ENCODE results near the gene PDE4B.

Gene PDE4B

DNA sequence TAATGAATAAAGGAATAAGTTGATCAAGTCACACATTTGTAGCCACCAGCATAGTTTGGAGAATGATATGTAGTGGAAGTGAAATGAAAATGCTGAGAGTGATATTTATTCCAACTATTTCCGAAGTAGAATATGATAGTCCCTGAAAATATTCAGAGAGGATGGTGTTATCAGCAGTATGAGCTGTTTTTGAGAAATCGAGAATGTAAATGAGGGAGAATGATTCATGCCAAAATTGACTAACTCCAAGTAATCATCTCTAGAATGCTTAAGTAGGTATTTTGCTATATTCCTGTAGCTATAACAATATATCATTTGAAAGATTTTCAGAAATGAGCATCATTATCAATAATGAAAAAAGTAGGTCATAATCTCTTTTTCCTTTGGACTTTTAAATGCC is 178.9 kb downstream of the PDE4B start:
- TF ChIP-seq, protein P1, sequence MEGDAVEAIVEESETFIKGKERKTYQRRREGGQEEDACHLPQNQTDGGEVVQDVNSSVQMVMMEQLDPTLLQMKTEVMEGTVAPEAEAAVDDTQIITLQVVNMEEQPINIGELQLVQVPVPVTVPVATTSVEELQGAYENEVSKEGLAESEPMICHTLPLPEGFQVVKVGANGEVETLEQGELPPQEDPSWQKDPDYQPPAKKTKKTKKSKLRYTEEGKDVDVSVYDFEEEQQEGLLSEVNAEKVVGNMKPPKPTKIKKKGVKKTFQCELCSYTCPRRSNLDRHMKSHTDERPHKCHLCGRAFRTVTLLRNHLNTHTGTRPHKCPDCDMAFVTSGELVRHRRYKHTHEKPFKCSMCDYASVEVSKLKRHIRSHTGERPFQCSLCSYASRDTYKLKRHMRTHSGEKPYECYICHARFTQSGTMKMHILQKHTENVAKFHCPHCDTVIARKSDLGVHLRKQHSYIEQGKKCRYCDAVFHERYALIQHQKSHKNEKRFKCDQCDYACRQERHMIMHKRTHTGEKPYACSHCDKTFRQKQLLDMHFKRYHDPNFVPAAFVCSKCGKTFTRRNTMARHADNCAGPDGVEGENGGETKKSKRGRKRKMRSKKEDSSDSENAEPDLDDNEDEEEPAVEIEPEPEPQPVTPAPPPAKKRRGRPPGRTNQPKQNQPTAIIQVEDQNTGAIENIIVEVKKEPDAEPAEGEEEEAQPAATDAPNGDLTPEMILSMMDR (IDR thresholded peaks at IDR 0.05): no peak

DNA sequence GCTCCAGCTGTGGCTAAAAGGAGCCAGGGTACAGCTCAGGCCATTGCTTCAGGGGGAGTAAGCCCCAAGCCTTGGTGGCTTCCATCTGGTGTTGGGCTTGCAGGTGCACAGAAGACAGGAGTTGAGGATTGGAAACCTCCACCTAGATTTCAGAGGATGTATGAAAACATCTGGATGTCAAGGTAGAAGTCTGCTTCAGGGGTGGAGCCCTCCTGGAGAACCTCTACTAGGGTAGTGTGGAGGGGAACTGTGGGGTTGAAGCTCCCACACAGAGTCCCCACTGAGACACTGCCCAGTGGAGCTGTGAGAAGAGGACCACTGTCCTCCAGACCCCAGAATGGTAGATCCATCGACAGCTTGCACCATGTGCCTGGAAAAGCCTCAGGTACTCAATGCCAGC is 183.0 kb downstream of the PDE4B start:
- TF ChIP-seq, protein P1 (IDR thresholded peaks at IDR 0.05): no peak

DNA sequence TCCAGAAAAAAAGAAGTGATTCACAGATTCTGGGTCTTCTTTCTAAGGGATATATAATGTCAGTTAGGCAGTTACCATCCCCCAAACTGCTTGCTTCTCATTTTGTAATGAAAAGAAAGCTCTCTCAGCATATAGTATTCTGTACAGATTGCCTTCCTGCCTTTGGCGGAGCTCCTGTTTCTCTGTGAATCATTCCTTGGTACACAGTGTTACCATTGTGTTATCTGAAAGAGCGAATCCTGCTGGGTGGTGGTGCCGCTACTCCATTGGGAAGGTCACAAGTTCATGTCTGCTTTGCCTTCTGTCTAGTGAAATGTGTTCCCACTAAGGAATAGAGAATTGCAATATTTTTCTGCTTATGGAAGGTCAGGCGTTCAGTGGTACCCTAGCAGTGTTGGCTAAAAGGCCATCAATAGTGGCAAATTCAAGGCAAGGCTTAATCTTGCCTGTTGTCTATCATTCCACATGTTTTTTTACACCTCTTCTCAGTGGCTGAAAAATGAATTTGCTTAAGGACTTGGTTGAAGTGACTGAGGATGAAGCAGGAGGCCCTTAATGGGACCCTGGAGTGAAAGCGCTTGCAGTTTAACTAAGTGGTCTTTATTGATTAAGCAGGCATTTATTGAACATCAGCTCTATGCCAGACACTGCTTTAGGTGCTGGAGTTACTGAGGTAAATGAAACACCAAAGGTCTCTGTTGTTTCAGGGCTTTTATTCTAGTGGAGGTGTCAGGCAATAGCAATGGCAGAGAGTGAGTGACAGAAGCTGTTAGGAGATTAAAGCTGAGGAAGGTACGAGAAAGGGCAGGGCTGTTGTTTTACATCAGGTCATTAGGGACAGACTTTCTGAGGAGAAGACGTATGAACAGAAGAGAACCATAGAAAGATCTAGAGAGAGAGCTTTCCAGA is 186.7 kb downstream of the PDE4B start:
- TF ChIP-seq, protein P1 (IDR thresholded peaks at IDR 0.05): no peak

DNA sequence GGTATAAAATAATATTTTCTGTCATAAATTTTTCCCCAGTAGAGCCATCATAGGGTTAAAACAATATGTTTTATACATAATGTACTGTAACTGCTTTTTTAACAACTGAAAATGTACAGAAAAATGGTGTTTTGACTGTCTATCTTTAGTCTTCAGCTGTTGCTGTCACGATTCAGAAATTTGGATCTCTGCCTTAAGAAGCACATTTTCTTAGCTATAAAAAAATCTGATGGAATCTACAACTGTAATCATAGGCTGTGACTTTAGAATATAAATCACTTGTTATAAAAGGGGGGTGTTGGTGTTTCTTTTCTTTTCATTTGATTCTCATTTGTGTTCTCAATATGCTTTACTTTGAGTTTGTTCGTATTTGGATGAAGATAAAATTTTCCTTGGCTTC is 187.5 kb downstream of the PDE4B start:
- TF ChIP-seq, protein P1 (IDR thresholded peaks at IDR 0.05): no peak

DNA sequence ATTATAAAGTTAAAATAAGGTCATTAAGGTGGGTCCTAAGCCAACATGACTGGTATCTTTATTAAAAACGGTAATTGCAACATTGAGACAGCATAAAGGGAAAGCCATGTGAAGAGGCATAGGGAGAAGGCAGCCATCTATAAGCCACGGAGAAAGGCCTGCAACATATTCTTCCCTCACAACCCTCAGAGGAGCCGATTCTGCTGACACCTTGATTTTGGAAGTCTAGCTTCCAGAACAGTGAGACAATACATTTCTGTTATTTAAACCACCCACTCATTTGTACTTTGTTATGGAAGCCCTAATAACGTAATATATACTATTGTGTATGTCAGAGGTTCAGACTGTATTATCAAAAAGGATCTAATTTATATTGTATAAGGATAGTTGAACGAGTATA is 190.8 kb downstream of the PDE4B start:
- TF ChIP-seq, protein P1 (IDR thresholded peaks at IDR 0.05): no peak

DNA sequence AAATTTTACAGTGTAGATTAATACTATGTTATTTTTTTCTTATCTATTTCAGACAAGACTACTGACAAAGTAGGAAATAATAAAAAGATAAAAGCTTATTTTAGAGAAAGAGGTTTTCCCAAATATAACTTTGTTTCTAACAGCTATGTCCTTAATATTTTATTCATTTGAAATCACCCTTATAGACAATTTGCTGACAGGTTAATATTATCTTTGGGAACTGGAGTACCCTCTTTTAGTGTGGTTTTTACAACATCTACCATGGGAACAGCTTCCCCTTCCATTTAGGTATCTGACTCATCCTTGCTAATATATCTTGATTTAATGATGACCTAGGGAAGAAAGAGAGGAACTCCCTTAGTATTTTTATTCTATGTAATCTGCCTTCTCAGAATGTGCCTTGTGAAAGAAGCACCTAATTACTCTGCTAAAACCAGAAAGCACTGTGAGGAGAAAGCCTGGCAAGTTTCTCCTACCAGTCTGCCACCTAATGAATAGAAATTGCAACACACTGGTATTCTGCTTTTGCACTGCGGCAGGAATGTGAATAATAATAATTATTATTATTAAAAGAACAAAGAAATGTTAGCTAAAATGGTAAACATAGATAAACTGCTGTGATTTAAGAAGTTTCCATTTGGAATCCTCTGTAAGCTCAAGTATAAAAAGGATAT is 192.8 kb downstream of the PDE4B start:
- TF ChIP-seq, protein P1 (IDR thresholded peaks at IDR 0.05): no peak

DNA sequence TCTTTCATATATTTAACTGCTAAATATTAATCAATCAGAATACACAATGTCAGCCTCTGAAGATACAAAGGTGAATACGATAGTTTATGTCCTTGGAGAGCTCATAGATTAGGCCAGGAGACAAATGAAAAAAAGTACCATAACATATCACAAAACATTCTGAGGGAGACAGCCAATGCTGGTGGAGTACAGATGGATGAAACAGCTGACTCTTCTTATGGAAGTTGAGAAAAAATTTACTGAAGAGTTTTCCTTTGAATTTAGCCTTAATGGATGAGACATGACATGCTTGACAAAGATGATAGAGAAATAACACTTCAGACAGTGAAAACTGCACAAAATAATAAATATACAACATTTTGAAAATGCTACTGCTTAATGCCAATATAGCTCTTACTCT is 193.5 kb downstream of the PDE4B start:
- TF ChIP-seq, protein P1 (IDR thresholded peaks at IDR 0.05): no peak

All from LNCAP (cell line).